ENCODE results near the gene NR6A1. TPM values are rescaled to one million over a fixed set of nuclear protein-coding genes. Genes with fewer than 3 reads are reported as not detected.
A peak's percentile ranks its signal among the peaks of the same experiment; 100 is the strongest.

The NR6A1 gene
- total and polyA plus RNA-seq, 2 of the 8 experiments (the other 6 are each of a cell fraction or from before 2014, with no cell fraction given), result 93.2 to 237 TPM

GRCh38 chr9:124779368-124780059 lies 8.4 kb upstream of the NR6A1 start:
- peak overlapping the region in 2 of 4 experiments; percentile 5 to 17; a peak in 3 of 8 replicates for H3K4me3 ChIP-seq (ENCODE audit: extremely low read depth in 1 of 4, insufficient read depth in 2 of 4, low read depth in 3 of 4, low read length in 4 of 4)
- peak overlapping the region; percentile 50; the same call in 1 of the 2 replicates for H3K27ac ChIP-seq (ENCODE audit: low read depth, low read length)
- 0 out of 7 replicates have a peak overlapping the region, but pooled peaks of 1 of the 4 experiments have one; percentile 13 for H3K9ac ChIP-seq (replicated peaks in 1 of 4; ENCODE audit: extremely low read depth in 1 of 4, low read depth in 3 of 4, low read length in 3 of 4)
- H2AK5ac ChIP-seq (ENCODE audit: low read depth, low read length), result peak overlapping the region; percentile 68; the same call in 1 of the 2 replicates
- DNase-seq (ENCODE audit: low read depth in 1 of 2, low spot score in 2 of 2) (peak in 1 of 2 experiments; percentile 71), FAIRE-seq (peak; percentile 78)
- no peaks in the 10 kb centered on the region for H3K79me1 ChIP-seq (ENCODE audit: low read depth, low read length)
- H4K20me1 ChIP-seq (replicated peaks in 1 of 2; ENCODE audit: control insufficient read depth in 1 of 2, insufficient read depth in 2 of 2, low read length in 2 of 2), result no peaks in the 10 kb centered on the region
- POLR2A ChIA-PET (ENCODE audit: partially characterized antibody), result interaction anchor here (0.6 to 13.5 kb wide), 16 partner anchors 8 to 76 kb away, joined by 3 to 396 read pairs (median 4); partner anchors contain the start of genes ARPC5L, NR6A1, RPL35 and WDR38
- H2BK20ac ChIP-seq (ENCODE audit: low read length), result 0 out of 2 replicates have a peak overlapping the region, but pooled peaks have one; percentile 24
- peaks cover 0 to 10% (median 6%) of the 10 kb centered on the region in 4 experiments; a peak in 6 of 7 replicates for H3K27me3 ChIP-seq (replicated peaks in 1 of 4; ENCODE audit: control insufficient read depth in 3 of 4, extremely low read depth in 1 of 4, insufficient read depth in 3 of 4, low read length in 3 of 4)
- H2BK15ac ChIP-seq (ENCODE audit: low read length), result peak overlapping the region; percentile 72; the same call in 1 of the 2 replicates
- H3K14ac ChIP-seq (ENCODE audit: insufficient read length), result no peak overlapping the region
- no peak overlapping the region for H4K91ac ChIP-seq (replicated peaks; ENCODE audit: insufficient read length, low read length)
- peaks cover 8 to 19% (median 15%) of the 10 kb centered on the region in 4 experiments for H3K4me1 ChIP-seq (replicated peaks in 1 of 4; ENCODE audit: control insufficient read depth in 3 of 4, insufficient read depth in 4 of 4, low read length in 3 of 4)
- H2BK5ac ChIP-seq (ENCODE audit: low read depth, low read length), result peak overlapping the region; percentile 13; the same call in 1 of the 2 replicates
- H3K18ac ChIP-seq (ENCODE audit: extremely low read depth, low read length), result peak overlapping the region; percentile 52
- H3K36me3 ChIP-seq (ENCODE audit: control insufficient read depth in 2 of 4, insufficient read depth in 4 of 4, low read length in 3 of 4), result no peaks in the 10 kb centered on the region
- H3K56ac ChIP-seq (replicated peaks; ENCODE audit: insufficient read length, low read depth, low read length), result no peak overlapping the region
- H3K23me2 ChIP-seq (ENCODE audit: low read depth, low read length), result peaks cover 6% of the 10 kb centered on the region; the same call in 1 of the 2 replicates
- no peak overlapping the region for H4K8ac ChIP-seq (ENCODE audit: extremely low read depth, insufficient read depth, low read length)
- H3K79me2 ChIP-seq (ENCODE audit: control insufficient read depth in 1 of 2, insufficient read depth in 2 of 2, low read length in 2 of 2), result no peaks in the 10 kb centered on the region
- 11% methylated on average over 6 of the region's 6 CpGs; no CpG with 5 or more reads in 1 of the 2 experiments for WGBS, 2 experiments (ENCODE audit: extremely low coverage in 1 of 2, insufficient coverage in 1 of 2, insufficient read length in 1 of 2, insufficient replicate concordance in 2 of 2, low coverage in 1 of 2, low lambda C conversion rate in 2 of 2, missing lambda C conversion rate in 1 of 2)
- no peak overlapping the region for H2AFZ ChIP-seq (ENCODE audit: low read length)
- H2BK12ac ChIP-seq (ENCODE audit: low read depth, low read length), result peak overlapping the region; percentile 96
- CTCF ChIA-PET (ENCODE audit: partially characterized antibody), result interaction anchor here (0.7 to 17.6 kb wide), 15 partner anchors 8 to 227 kb away, joined by 3 to 1300 read pairs (median 4); partner anchors contain the start of genes ARPC5L, NR6A1, RPL35 and WDR38
- peak overlapping the region; percentile 42 to 60; a peak in 3 of 4 replicates for H3K4me2 ChIP-seq (ENCODE audit: insufficient read depth in 1 of 2, low read depth in 2 of 2, low read length in 2 of 2)
- no peak overlapping the region for H2BK120ac ChIP-seq (replicated peaks; ENCODE audit: low read depth, low read length)
- H4K5ac ChIP-seq (ENCODE audit: insufficient read length, low read depth, low read length), result no peak overlapping the region
- no peak overlapping the region for H3K4ac ChIP-seq (replicated peaks; ENCODE audit: insufficient read length, low read depth, low read length)
- H3K9me3 ChIP-seq (ENCODE audit: insufficient read depth in 2 of 2, low read depth in 1 of 2, low read length in 1 of 2), result no peaks in the 10 kb centered on the region
- H3K23ac ChIP-seq (ENCODE audit: insufficient read length), result no peak overlapping the region
- TF ChIP-seq SIN3A (conservative IDR thresholded peaks at IDR 0.05 in 1 of 2, IDR thresholded peaks at IDR 0.05 in 1 of 2; ENCODE audit: low read depth in 1 of 2, low read length in 2 of 2) (0 out of 4 replicates have a peak, but pooled peaks of 1 of the 2 experiments have one; percentile 21), NANOG (IDR thresholded peaks at IDR 0.05; ENCODE audit: insufficient read depth, low read depth, low read length, poor library complexity, severe bottlenecking) (no peak), BACH1 (IDR thresholded peaks at IDR 0.05; ENCODE audit: low read length) (no peak), KDM1A (IDR thresholded peaks at IDR 0.05; ENCODE audit: borderline replicate concordance, low read length) (0 out of 2 replicates have a peak, but pooled peaks have one; percentile 8), TCF12 (IDR thresholded peaks at IDR 0.05; ENCODE audit: low read depth, low read length) (0 out of 2 replicates have a peak, but pooled peaks have one; percentile 15), JUND (IDR thresholded peaks at IDR 0.05; ENCODE audit: low read length) (peak; percentile 28; the same call in 1 of the 2 replicates), TAF1 (IDR thresholded peaks at IDR 0.05; ENCODE audit: low read depth, low read length) (0 out of 2 replicates have a peak, but pooled peaks have one; percentile 23), RFX5 (IDR thresholded peaks at IDR 0.05; ENCODE audit: borderline replicate concordance, low read depth, low read length) (no peak), SAP30 (IDR thresholded peaks at IDR 0.05; ENCODE audit: insufficient read depth, insufficient replicate concordance, low read length) (no peak), RBBP5 (IDR thresholded peaks at IDR 0.05; ENCODE audit: borderline replicate concordance, low read depth, low read length) (no peak)

All from H1 (cell line).